Vagina (tissue), 2 donors: Measurements from ENCODE around the gene ADCY4. TPM values are rescaled to one million over a fixed set of nuclear protein-coding genes. Genes with fewer than 3 reads are reported as not detected.

Source experiments
- DNase-seq, 2 donors: peaks; one replicate each; pipeline ENCODE4 v3.0.0-alpha.2; 2017; ENCODE audit errors: extremely low spot score in 2 of 2
- H3K27ac ChIP-seq: fragments of 200-600 bp; sonication (generic); one replicate; pipeline ENCODE4 v1.5.1; 2019
- H3K27me3 ChIP-seq: fragments of 200-600 bp; sonication (generic); one replicate; pipeline ENCODE4 v1.5.1; 2019
- H3K36me3 ChIP-seq, 2 donors: fragments of 200-600 bp; sonication (generic); one replicate each; pipeline ENCODE4 v1.5.1; 2017 to 2019
- H3K4me1 ChIP-seq: fragments of 200-600 bp; sonication (generic); one replicate; pipeline ENCODE4 v1.5.1; 2019
- H3K4me3 ChIP-seq, 2 donors: fragments of 200-600 bp; sonication (generic); 1 replicate in 1 of 2; 2 replicates in 1 of 2; pipeline ENCODE4 v1.5.1; 2016 to 2019
- H3K9me3 ChIP-seq: fragments of 200-600 bp; sonication (generic); one replicate; pipeline ENCODE4 v1.5.1; 2019
- CTCF ChIP-seq, 3 experiments: fragments of 450-650 bp in 2 of 3; fragments of 200-600 bp in 1 of 3; sonication (generic) in 1 of 3; IDR thresholded peaks; one replicate each; pipeline ENCODE4 v1.5.1; 2017 to 2019; ENCODE audit warnings: antibody characterized with exemption in 3 of 3, mild to moderate bottlenecking in 2 of 3, moderate library complexity in 2 of 3
- POLR2A ChIP-seq, 2 donors: fragments of 450-650 bp; IDR thresholded peaks; one replicate each; pipeline ENCODE4 v1.6.1; 2017; ENCODE audit warnings: antibody characterized with exemption in 2 of 2, mild to moderate bottlenecking in 2 of 2, moderate library complexity in 2 of 2
- POLR2AphosphoS5 ChIP-seq, 2 donors: sonication (generic); formaldehyde crosslinking; IDR thresholded peaks; one replicate each; pipeline ENCODE4 v1.9.0; 2017; ENCODE audit warnings: antibody characterized with exemption in 2 of 2, mild to moderate bottlenecking in 2 of 2, low read depth in 1 of 2; ENCODE audit not compliant: insufficient read depth in 1 of 2
- intact Hi-C: fragments of 100-400 bp; cut with DNase I; formaldehyde crosslinking; loops from one replicate; pipeline ENCODE4 v1.15.1; 2023
- total RNA-seq: library from RNA; depleted of rRNA; stranded (reverse); fragments of >200 nt; gene quantifications from one replicate; pipeline ENCODE4 v1.2.3, GENCODE V29; 2016

The ADCY4 gene
- total RNA-seq, 1 donor from 2014 or later, result 32.7 TPM

GRCh38 chr14:24310265-24310645 lies 24.6 kb downstream of the ADCY4 start:
- Histone ChIP-seq H3K27ac (peak overlapping the region; percentile 87), H3K9me3 (no peaks in the 10 kb centered on the region), H3K36me3 (peaks cover 0 to 21% of the 10 kb centered on the region in 2 donors), H3K27me3 (no peaks in the 10 kb centered on the region), H3K4me1 (peaks cover 73% of the 10 kb centered on the region), H3K4me3 (peak overlapping the region; percentile 48 to 58)
- TF ChIP-seq POLR2AphosphoS5 (IDR thresholded peaks at IDR 0.05; ENCODE audit: insufficient read depth in 1 of 2, low read depth in 1 of 2) (no peak), CTCF (IDR thresholded peaks at IDR 0.05) (no peak), POLR2A (IDR thresholded peaks at IDR 0.05) (no peak)
- intact Hi-C loops, result no loop called here
- no peak for DNase-seq

GRCh38 chr14:24309538-24310264 lies 25.2 kb downstream of the ADCY4 start, which contains the start of gene LTB4R2:
Gene LTB4R2 (plus strand): TSS chr14:24310140. CDS start chr14:24310665, 525 bp downstream.
- intact Hi-C loops, result no loop called here

DNA sequence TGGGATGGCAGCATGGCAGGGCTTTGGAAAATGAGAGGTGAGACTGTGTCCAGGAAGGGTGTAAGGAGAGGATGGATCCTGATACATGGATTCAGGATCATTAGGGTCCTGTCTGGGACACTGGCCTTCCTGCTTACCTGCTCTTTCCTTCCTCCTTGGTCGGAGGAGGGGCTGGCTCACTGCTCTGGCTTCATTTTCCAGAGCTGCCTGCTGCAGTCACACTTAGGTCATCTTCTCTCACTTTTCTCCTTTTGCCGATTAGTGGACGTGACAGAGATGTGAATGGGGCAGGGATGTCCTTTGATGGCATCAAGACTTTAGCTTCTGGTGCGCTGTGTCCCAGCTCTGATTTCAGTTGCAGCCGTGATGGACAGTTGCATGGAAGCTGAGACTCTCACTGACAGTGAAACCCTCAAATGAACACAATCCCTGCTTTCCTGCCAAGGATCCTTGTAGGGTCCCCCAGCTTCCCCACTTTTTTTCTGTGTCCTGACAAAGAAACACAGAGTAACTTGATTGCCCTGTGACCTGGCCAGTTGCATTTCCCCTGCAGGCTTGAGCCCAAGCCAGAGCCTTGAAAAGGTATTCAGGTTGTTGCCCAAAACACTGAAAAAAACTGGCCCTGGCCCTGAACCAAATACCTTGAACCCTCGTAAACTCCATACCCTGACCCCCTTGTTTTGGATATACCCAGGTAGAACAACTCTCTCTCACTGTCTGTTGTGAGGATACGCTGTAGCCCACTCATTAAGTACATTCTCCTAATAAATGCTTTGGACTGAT lies 26.3 kb downstream of the ADCY4 start:
- TF ChIP-seq CTCF (IDR thresholded peaks at IDR 0.05) (no peak), POLR2AphosphoS5 (IDR thresholded peaks at IDR 0.05; ENCODE audit: insufficient read depth in 1 of 2, low read depth in 1 of 2) (no peak), POLR2A (IDR thresholded peaks at IDR 0.05) (no peak)
- no peak for DNase-seq
- Histone ChIP-seq H3K4me3 (no peak overlapping the region), H3K27me3 (no peaks in the 10 kb centered on the region), H3K4me1 (peaks cover 57% of the 10 kb centered on the region), H3K27ac (peak overlapping the region; percentile 87), H3K36me3 (peaks cover 0 to 38% of the 10 kb centered on the region in 2 donors), H3K9me3 (no peaks in the 10 kb centered on the region)
- intact Hi-C loops, result no loop called here

More at GRCh38 chr14:24309538-24310264, 25.2 kb downstream of the ADCY4 start, which contains the start of gene LTB4R2:
- Histone ChIP-seq H3K27ac (peak within 1 kb of the TSS; percentile 87), H3K4me1 (peaks cover 68% of the 10 kb centered on the region), H3K9me3 (no peaks in the 10 kb centered on the region), H3K36me3 (peaks cover 0 to 27% of the 10 kb centered on the region in 2 donors), H3K27me3 (no peaks in the 10 kb centered on the region), H3K4me3 (peak within 1 kb of the TSS; percentile 48 to 58)
- TF ChIP-seq CTCF (IDR thresholded peaks at IDR 0.05), result no peak
- DNase-seq, result no peak

DNA sequence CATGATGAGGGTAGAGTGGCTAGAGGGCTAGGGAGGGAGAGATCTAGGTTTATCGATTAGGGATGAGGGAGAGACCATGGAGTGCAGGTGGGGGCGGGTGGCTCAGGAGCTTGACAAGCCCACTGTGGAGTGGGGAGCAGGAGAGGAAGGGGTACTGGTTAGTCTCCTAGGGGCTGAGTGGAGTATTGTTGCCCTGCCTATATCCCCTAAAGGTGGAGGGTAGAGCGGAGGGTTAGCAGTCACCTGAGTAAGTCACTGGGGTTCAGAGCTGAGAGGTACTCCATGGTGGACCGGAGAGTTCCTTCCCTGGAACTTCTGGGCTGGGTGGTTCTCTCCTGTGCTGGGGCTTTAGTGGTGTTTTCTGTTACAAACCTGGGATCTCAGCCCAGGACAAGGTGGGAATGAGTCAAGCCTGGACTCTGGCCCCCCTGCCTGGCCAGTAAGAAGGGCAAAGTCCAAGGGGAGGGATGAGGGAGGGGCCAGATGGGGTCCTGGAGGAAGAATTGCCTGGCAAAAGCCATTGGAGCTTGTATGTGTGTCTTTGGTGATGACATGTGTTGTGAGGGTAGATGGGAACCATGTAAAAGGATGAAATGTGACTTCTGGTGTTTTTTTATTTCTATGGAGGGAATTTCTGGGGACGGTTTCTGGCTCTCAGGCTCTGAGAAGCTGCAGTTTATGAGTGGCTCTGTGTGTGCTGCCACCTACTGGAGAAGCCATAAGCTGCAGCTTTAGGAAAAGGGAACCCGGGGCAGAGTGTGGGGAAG lies 27.1 kb downstream of the ADCY4 start, which contains the start of gene CIDEB:
Gene CIDEB, minus strand, starts transcription at position 403 of the 767 bp plus-strand sequence. Its CDS starts 119 bp downstream, at position 284.
- H3K27ac ChIP-seq, result peak within 1 kb of the TSS; percentile 87
- DNase-seq, result no peak
- H3K4me3 ChIP-seq, result no peak within 1 kb of the TSS
- peaks cover 0 to 45% of the 10 kb centered on the region in 2 donors for H3K36me3 ChIP-seq
- peaks cover 50% of the 10 kb centered on the region for H3K4me1 ChIP-seq
- H3K27me3 ChIP-seq, result no peaks in the 10 kb centered on the region
- TF ChIP-seq POLR2A (IDR thresholded peaks at IDR 0.05) (no peak), POLR2AphosphoS5 (IDR thresholded peaks at IDR 0.05; ENCODE audit: insufficient read depth in 1 of 2, low read depth in 1 of 2) (no peak), CTCF (IDR thresholded peaks at IDR 0.05) (peak in 2 of 3 experiments; percentile 70 to 79)
- no peaks in the 10 kb centered on the region for H3K9me3 ChIP-seq
- intact Hi-C loops, result no loop called here
